ENCODE measurements around the gene HNRNPUL1.

The HNRNPUL1 gene

GRCh38 chr19:41299046-41299754 is 35.0 kb downstream of the HNRNPUL1 start:
- no peak for DNase-seq (ENCODE audit: low read depth in 1 of 2, low spot score in 1 of 2)
- no peak for TF ChIP-seq JUND (IDR thresholded peaks at IDR 0.05; ENCODE audit: low read depth)
- in situ Hi-C loops (cut with HindIII; ENCODE audit: low pct_unique_long_range_greater_than_20kb, low sequenced_read_pairs), result no loop called here

- in situ Hi-C loops (cut with HindIII; ENCODE audit: low pct_unique_long_range_greater_than_20kb, low sequenced_read_pairs), result no loop called here
- no peak for TF ChIP-seq JUND (IDR thresholded peaks at IDR 0.05; ENCODE audit: low read depth)
- DNase-seq (ENCODE audit: low read depth in 1 of 2, low spot score in 1 of 2), result peak in 1 of 2 experiments; percentile 4
Measured at GRCh38 chr19:41299755-41300089, 35.5 kb downstream of the HNRNPUL1 start.

- no peak for DNase-seq (ENCODE audit: low read depth in 1 of 2, low spot score in 1 of 2)
- no peak for TF ChIP-seq JUND (IDR thresholded peaks at IDR 0.05; ENCODE audit: low read depth)
- in situ Hi-C loops (cut with HindIII; ENCODE audit: low pct_unique_long_range_greater_than_20kb, low sequenced_read_pairs), result no loop called here
Measured at GRCh38 chr19:41300555-41300954, 36.4 kb downstream of the HNRNPUL1 start.

GRCh38 chr19:41302624-41303351 is 38.6 kb downstream of the HNRNPUL1 start:
- in situ Hi-C loops (cut with HindIII; ENCODE audit: low pct_unique_long_range_greater_than_20kb, low sequenced_read_pairs), result no loop called here
- TF ChIP-seq JUND (IDR thresholded peaks at IDR 0.05; ENCODE audit: low read depth), result no peak
- no peak for DNase-seq (ENCODE audit: low read depth in 1 of 2, low spot score in 1 of 2)

- no peak for TF ChIP-seq JUND (IDR thresholded peaks at IDR 0.05; ENCODE audit: low read depth)
- DNase-seq (ENCODE audit: low read depth in 1 of 2, low spot score in 1 of 2), result no peak
- in situ Hi-C loops (cut with HindIII; ENCODE audit: low pct_unique_long_range_greater_than_20kb, low sequenced_read_pairs), result no loop called here
Measured at GRCh38 chr19:41303954-41304353, 39.8 kb downstream of the HNRNPUL1 start.

GRCh38 chr19:41304706-41305483 is 40.7 kb downstream of the HNRNPUL1 start:
- no peak for TF ChIP-seq JUND (IDR thresholded peaks at IDR 0.05; ENCODE audit: low read depth)
- in situ Hi-C loops (cut with HindIII; ENCODE audit: low pct_unique_long_range_greater_than_20kb, low sequenced_read_pairs), result no loop called here
- DNase-seq (ENCODE audit: low read depth in 1 of 2, low spot score in 1 of 2), result no peak

GRCh38 chr19:41305927-41306793 is 42.0 kb downstream of the HNRNPUL1 start:
- in situ Hi-C loops (cut with HindIII; ENCODE audit: low pct_unique_long_range_greater_than_20kb, low sequenced_read_pairs), result no loop called here
- no peak for TF ChIP-seq JUND (IDR thresholded peaks at IDR 0.05; ENCODE audit: low read depth)
- DNase-seq (ENCODE audit: low read depth in 1 of 2, low spot score in 1 of 2), result no peak

GRCh38 chr19:41307090-41307875 is 43.1 kb downstream of the HNRNPUL1 start:
- in situ Hi-C loops (cut with HindIII; ENCODE audit: low pct_unique_long_range_greater_than_20kb, low sequenced_read_pairs), result no loop called here
- DNase-seq (ENCODE audit: low read depth in 1 of 2, low spot score in 1 of 2), result no peak
- TF ChIP-seq JUND (IDR thresholded peaks at IDR 0.05; ENCODE audit: low read depth), result no peak

- TF ChIP-seq JUND (IDR thresholded peaks at IDR 0.05; ENCODE audit: low read depth), result no peak
- DNase-seq (ENCODE audit: low read depth in 1 of 2, low spot score in 1 of 2), result no peak
- in situ Hi-C loops (cut with HindIII; ENCODE audit: low pct_unique_long_range_greater_than_20kb, low sequenced_read_pairs), result no loop called here
Measured at GRCh38 chr19:41307954-41308449, 43.8 kb downstream of the HNRNPUL1 start.

- in situ Hi-C loops (cut with HindIII; ENCODE audit: low pct_unique_long_range_greater_than_20kb, low sequenced_read_pairs), result no loop called here
- DNase-seq (ENCODE audit: low read depth in 1 of 2, low spot score in 1 of 2), result peak in 1 of 2 experiments; percentile 87
- no peak for TF ChIP-seq JUND (IDR thresholded peaks at IDR 0.05; ENCODE audit: low read depth)
Measured at GRCh38 chr19:41308450-41309179, 44.4 kb downstream of the HNRNPUL1 start.

Data from T47D (cell line).